NB4 (cell line): ENCODE measurements around the gene PPL.
"Not testable (repeated sequence)": the region's sequence is repeated elsewhere in the genome, so short reads cannot be mapped to it uniquely, and the experiment has no call there.

Experiments used
- DNase-seq: peaks from one replicate; pipeline ENCODE4 v3.0.0; 2010; ENCODE audit warnings: low read depth
- H3K4me3 ChIP-seq: one replicate; pipeline ENCODE4 v1.5.1; 2011; ENCODE audit warnings: mild to moderate bottlenecking, low read depth, low read length, moderate library complexity
- CTCF ChIP-seq: IDR thresholded peaks from one replicate; pipeline ENCODE4 v1.5.1; 2012; ENCODE audit warnings: low read depth, low read length
- MYC ChIP-seq: IDR thresholded peaks from 2 replicates; pipeline ENCODE4 v1.6.1; 2011; ENCODE audit warnings: low read depth, low read length
- POLR2A ChIP-seq: IDR thresholded peaks from 2 replicates; pipeline ENCODE4 v1.6.1; 2011; ENCODE audit warnings: mild to moderate bottlenecking; ENCODE audit not compliant: insufficient read length; ENCODE audit errors: extremely low read depth
- TF ChIP-seq, protein P1 (sequence below): IDR thresholded peaks from 2 replicates; pipeline ENCODE4 v1.6.1; 2011; ENCODE audit warnings: low read depth, low read length

PPL gene

DNA sequence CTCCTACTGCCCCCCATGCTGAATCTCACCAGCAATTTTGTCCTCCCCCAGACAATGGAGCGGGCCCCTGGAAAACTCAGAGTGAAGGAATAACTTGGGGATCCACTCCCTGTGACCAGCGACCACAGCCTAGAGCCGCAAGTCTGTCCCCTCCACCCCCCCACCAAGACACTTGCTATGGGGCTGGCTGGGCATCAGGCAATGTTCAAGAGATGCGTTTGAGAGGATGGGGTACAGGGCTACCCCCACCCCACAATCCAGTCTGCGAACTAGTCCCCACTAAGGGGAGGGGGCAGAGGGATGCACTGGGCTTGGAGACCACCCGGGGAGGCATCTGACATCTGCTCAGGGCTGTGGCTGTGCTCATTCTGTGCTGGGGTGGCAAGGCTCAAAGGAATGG is 2.4 kb downstream of the PPL start:
- no peak overlapping the region for H3K4me3 ChIP-seq
- TF ChIP-seq POLR2A (no peak), CTCF (no peak), MYC (no peak)
- TF ChIP-seq, protein P1, sequence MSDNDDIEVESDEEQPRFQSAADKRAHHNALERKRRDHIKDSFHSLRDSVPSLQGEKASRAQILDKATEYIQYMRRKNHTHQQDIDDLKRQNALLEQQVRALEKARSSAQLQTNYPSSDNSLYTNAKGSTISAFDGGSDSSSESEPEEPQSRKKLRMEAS, result no peak

DNA sequence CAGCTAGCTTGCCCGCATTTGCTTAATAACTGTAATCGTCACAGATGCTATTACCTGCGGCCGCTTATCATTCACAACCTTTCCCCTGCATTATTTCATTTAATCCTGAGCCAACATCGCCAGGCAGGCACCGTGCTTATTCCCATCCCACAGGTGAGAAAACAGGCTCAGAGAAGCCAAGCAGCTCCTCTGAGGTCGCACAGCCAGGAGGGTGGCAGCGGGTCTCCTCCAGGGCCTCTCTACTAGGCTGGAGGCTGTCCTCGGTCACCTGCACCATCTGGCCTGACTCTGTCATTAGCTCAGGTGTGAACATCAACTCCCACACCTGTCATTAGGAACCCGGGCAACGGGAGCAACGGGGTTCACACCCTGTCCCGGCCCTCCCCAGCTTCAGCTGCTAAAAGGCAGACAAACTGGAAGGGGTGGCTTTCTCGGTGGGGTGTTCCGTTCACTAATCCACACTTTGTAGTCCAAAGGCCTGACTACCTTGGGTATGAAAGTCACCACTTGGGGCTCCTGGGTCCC is 3.0 kb downstream of the PPL start:
- H3K4me3 ChIP-seq, result no peak overlapping the region
- no peak for DNase-seq
- no peak for TF ChIP-seq MYC
- no peak for TF ChIP-seq POLR2A
- TF ChIP-seq CTCF, result no peak
- TF ChIP-seq, protein P1, result no peak

More for the DNA sequence above, 2.4 kb downstream of the PPL start:
- DNase-seq, result no peak

DNA sequence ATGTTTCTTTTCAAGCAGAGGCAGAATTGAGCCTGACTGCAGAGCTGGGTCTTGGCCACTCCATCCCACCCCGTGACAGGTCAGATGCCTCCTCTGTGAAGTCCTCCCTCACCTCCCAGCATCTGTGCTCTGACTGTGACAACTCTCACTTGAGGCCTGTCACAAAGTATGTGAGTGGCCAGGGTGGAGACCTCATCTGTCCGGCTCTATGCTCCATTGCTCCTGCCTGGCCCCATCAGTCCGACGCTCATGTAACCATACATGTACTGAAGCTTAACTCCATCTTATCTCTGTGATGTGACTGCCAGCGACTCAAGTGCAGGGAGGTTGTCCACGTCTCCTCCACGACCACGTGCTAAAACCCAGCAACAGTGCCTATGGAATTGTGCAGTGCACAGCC is 3.5 kb downstream of the PPL start:
- DNase-seq, result no peak
- H3K4me3 ChIP-seq, result no peak overlapping the region
- TF ChIP-seq POLR2A, result no peak
- TF ChIP-seq CTCF, result no peak
- no peak for TF ChIP-seq MYC
- TF ChIP-seq, protein P1, result no peak

DNA sequence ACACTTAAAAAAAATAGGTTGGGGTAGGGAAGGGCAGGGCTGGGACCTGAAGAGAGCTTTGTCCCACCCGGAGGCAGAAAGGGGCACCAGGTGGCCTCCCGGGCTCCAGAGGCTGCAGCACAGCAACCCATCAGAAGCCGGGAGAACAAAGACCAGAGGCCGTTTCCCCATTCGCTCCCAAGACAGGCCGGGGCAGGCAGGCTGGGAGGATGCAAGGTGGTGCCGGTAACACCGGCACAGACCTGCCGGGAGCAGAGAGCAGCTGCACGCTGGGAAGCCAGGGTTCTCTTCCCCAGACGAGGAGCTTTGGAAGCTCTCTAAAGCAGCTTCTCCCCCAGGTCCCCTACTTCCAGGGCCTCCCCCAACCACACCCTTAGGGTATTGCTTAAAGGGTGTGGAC is 5.6 kb downstream of the PPL start:
- no peak for DNase-seq
- H3K4me3 ChIP-seq, result no peak overlapping the region
- TF ChIP-seq CTCF (no peak), POLR2A (no peak)

DNA sequence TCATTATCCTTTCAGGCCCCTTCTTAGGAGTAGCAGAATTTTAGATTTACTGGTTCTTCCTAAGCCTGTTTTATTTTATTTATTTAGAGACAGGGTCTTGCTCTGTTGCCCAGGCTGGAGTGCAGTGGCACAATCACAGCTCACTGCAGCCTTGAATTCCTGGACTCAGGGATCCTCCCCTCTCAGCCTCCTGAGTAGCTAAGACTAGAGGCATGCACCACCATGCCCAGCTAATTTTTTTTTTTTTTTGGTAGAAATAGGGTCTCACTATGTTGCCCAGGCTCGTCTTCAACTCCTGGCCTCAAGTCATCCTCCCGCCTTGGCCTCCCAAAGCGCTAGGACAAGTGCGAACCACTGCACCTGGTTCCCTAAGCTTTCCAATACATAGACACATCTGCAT is 7.3 kb downstream of the PPL start:
- H3K4me3 ChIP-seq, DNase-seq: not testable (repeated sequence)

GRCh38 chr16:4928227-4928626 is 8.7 kb downstream of the PPL start:
- no peak for DNase-seq
- no peak for TF ChIP-seq MYC
- no peak for TF ChIP-seq POLR2A
- TF ChIP-seq, protein P1, result no peak
- no peak for TF ChIP-seq CTCF

More at GRCh38 chr16:4928227-4928626, 8.7 kb downstream of the PPL start:
- H3K4me3 ChIP-seq, result no peak overlapping the region
